GM21825 (cell line): ENCODE data around the gene ALG11.

ENCODE experiments used
- ATAC-seq: cut with Tn5 transposase; IDR thresholded peaks from one replicate; pipeline ENCODE4 v1.9.1; 2021; ENCODE audit warnings: mild to moderate bottlenecking, moderate library complexity; ENCODE audit not compliant: unreplicated experiment

Gene ALG11

GRCh38 chr13:51996641-51997040 lies 15.6 kb upstream of the ALG11 start:
- no peak for ATAC-seq

- no peak for ATAC-seq
These were observed 15.0 kb upstream of the ALG11 start for GRCh38 chr13:51997186-51997585.

- no peak for ATAC-seq
These were observed 14.4 kb upstream of the ALG11 start for GRCh38 chr13:51997641-51998330.

GRCh38 chr13:51998723-51999509 lies 13.3 kb upstream of the ALG11 start:
- ATAC-seq, result no peak

- ATAC-seq, result no peak
These were observed 12.7 kb upstream of the ALG11 start for GRCh38 chr13:51999510-51999911.

- ATAC-seq, result no peak
These were observed 12.3 kb upstream of the ALG11 start for GRCh38 chr13:51999921-52000320.

- ATAC-seq, result peak; percentile 86
These were observed 11.0 kb upstream of the ALG11 start for GRCh38 chr13:52001120-52001731.

GRCh38 chr13:52002361-52002760 lies 9.8 kb upstream of the ALG11 start:
- no peak for ATAC-seq

GRCh38 chr13:52003541-52003940 lies 8.7 kb upstream of the ALG11 start:
- ATAC-seq, result no peak

- no peak for ATAC-seq
These were observed 7.6 kb upstream of the ALG11 start for GRCh38 chr13:52004511-52005170.

- no peak for ATAC-seq
These were observed 6.2 kb upstream of the ALG11 start for GRCh38 chr13:52005841-52006522.

- no peak for ATAC-seq
These were observed 5.5 kb upstream of the ALG11 start for GRCh38 chr13:52006523-52007245.

- ATAC-seq, result no peak
These were observed 2.3 kb upstream of the ALG11 start for GRCh38 chr13:52009946-52010345.

- no peak for ATAC-seq
These were observed 1.1 kb upstream of the ALG11 start, which contains the start of gene ATP7B for GRCh38 chr13:52010890-52011631. Gene ATP7B (minus strand): TSS chr13:52011450. CDS start chr13:52011337, 113 bp downstream.

GRCh38 chr13:52012512-52012836 lies 276 bp downstream of the ALG11 start:
- no peak for ATAC-seq

GRCh38 chr13:52016296-52016695 lies 4.1 kb downstream of the ALG11 start:
- ATAC-seq, result no peak

- ATAC-seq, result no peak
These were observed 8.0 kb downstream of the ALG11 start for GRCh38 chr13:52020191-52020590.

GRCh38 chr13:52022356-52022755 lies 10.2 kb downstream of the ALG11 start:
- no peak for ATAC-seq

- ATAC-seq, result no peak
These were observed 12.3 kb downstream of the ALG11 start, which contains the start of gene UTP14C for GRCh38 chr13:52024481-52024880. Gene UTP14C (plus strand): TSS chr13:52024691. CDS start chr13:52028805, 4,114 bp downstream.
